IPS-18c (cell line): ENCODE measurements around the gene MRAP2.
A peak's percentile ranks its signal among the peaks of the same experiment; 100 is the strongest.

Experiments
- H3K4me3 ChIP-seq: 2 replicates; pipeline ENCODE4 v1.7.0; 2013; ENCODE audit warnings: low read depth, mild to moderate bottlenecking, low read length, moderate library complexity; ENCODE audit not compliant: insufficient read depth
- H3K9me3 ChIP-seq: one replicate; pipeline ENCODE4 v1.6.1; 2013; ENCODE audit warnings: mild to moderate bottlenecking, low read length, moderate library complexity; ENCODE audit not compliant: control insufficient read depth, insufficient read depth

Gene MRAP2, protein sequence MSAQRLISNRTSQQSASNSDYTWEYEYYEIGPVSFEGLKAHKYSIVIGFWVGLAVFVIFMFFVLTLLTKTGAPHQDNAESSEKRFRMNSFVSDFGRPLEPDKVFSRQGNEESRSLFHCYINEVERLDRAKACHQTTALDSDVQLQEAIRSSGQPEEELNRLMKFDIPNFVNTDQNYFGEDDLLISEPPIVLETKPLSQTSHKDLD

DNA sequence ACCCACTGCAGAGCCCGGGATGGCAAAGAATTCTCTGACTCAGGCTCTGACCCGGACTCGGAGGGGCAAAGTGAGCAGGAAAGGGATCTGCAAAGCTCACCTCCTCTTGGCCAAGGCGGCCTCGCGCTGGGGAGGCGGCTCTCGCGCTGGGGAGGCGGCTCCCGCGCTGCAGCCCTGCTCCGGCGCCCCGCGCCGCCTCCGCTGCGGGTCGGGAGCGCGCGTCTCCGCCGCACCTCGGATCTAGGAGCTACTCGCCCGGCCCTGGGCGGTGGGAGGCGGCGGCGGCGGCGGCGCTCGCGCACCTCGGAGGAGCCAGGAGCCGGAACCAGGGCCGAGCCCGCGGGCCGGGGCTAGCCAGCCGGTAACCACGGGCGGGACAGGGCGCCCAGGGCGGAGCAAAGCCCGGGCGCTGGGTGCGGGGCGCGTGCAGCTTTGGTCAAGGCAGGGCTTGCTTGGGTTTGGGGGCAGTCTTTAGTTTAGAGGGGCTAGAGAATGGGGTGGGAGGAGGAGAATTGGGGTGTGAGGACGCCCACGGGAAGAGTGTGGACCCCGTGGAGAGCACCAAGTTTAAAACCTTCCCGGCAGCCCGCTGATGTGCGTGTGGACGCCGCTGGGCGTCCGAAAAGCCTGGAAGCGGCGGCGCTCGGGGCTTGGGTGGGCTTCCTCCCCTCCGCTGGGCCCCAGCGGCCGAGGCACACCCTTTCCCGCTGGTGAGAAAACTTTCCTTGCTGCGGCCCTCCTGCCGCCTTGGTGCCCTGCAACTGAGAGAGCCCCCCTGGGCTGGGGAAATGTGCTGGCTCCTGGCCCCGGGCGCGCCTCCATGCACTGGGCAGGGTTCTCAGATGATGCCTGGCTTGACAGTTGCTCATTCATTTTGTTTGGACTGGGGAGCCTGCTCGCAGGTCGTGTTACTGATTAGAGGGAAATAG lies at the start of gene MRAP2:
MRAP2 (plus strand) TSS at position 250 of the 929 bp plus-strand sequence. CDS start 21,547 bp downstream, outside the sequence.
- peak within 1 kb of the TSS; percentile 69 for H3K4me3 ChIP-seq
- H3K9me3 ChIP-seq = peaks cover 9% of the 10 kb centered on the region

DNA sequence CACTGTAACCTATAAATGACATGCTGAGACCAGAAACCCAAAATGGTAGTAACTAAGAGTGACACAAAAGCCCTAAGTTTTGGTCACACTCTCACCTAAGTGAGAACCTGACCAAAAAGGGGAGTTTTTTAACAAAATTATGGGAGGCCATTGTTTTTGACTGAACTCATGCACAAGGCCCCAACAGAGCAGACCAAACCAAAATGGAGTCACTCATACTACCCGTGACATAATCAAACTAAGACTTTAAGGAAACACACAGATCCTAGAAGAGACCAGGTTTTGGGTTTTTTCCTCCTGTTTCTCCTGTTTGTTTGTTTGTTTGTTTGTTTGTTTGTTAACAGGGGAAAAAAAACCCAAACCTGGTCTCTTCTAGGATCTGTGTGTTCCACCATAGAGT lies 49.2 kb upstream of the MRAP2 start:
- H3K4me3 ChIP-seq = no peak overlapping the region
- H3K9me3 ChIP-seq = no peaks in the 10 kb centered on the region

DNA sequence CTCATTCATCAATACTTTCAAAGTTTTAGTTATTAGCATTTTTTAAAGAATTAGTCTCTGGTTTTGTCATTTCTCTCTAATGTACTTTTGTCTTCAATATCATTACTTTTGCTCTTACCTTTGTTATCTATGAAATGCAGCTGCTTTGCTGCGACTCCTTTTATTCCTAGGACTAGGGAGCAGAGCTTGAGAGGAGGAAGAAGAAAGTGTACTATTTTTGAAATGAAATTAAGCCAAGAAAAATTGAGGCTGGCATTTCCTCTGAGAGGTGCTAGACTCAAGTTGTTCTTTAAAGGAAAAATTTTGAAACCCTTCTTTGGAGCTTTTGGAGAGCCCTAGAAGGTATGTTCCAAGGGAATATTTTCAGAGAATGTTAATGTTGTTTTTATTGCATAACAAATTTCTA lies 48.3 kb upstream of the MRAP2 start:
- no peak overlapping the region for H3K4me3 ChIP-seq
- no peaks in the 10 kb centered on the region for H3K9me3 ChIP-seq

DNA sequence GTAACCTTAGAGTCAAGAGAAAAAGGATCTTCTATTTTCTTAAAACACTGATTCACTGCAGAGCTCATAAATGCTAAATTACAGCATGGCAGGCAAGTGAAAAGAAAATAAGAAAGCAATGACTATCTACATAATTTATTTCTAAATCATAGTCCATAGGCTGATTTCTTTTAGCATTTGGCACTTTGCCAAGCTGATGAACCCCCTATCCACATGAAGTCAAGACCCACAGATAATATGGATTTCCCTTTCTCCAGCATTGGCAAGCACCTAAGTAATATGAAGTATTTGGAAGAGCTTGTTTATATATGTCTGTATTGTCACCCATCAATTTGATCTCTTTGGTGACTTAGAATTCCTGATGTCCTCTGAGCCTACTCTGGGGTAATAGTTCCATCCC lies 47.9 kb upstream of the MRAP2 start:
- no peak overlapping the region for H3K4me3 ChIP-seq
- H3K9me3 ChIP-seq = no peaks in the 10 kb centered on the region

DNA sequence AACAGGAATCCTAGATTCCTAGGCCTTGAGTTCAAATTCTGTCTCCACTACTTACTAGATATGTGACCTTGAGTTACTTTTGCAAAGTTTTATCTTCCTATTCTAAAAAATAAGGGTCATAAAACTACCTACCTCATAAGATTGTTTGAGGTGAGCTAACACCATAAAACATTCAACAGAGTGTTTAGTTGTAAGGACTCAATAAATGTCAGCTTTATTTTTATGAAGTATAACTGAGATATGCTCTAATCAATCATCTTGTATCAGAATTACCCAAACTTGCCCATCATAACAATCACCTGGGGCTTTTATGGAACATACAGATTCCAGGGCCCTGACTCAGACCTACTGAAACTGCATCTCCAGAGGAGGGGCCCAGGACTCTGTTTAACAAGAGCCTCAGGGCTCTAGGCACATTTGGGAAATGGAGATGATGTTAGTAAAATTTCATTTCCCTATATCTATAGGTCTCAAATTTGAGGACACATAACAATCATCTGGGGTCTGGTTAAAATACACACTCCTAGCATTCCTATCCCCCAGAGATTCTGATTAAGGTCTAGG lies 35.5 kb upstream of the MRAP2 start:
- H3K9me3 ChIP-seq = no peaks in the 10 kb centered on the region
- no peak overlapping the region for H3K4me3 ChIP-seq

DNA sequence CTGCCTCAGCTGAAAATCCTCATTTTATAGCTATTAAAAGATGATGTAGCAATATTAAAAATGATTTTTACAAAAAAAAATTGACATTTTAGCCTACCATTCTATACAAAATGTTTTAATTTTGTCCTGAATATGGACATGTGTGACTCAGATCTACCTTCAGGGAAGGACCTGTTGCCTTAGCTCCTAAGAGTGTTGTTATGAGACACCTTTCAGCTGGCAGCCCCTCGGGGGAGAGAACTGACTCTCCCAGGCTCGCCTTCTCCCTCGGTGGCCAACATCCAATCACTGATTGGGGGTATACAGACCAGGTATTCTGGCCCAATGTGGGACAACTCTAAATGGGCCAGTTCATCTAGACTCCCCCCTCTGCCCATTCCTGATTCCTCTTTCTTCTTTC lies 32.5 kb upstream of the MRAP2 start:
- no peaks in the 10 kb centered on the region for H3K9me3 ChIP-seq
- no peak overlapping the region for H3K4me3 ChIP-seq

DNA sequence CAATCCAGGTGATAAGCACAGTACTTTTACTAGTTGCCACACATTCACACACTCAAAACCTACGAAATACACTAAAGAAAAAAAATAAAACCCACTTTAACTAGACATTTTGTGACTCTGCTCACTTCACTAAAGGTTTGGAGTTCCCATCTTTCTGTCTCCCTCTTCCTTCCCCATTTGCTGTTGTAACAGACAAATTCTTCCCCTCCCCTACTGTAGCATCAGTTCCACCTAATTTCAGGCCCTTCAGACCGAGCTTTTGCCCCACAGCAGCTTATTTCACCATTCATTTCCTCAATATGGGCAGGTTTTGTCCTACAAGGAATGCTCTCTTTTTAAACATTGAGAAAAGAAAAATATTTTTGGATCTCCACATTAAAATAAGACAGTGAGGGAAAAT lies 31.3 kb upstream of the MRAP2 start:
- no peaks in the 10 kb centered on the region for H3K9me3 ChIP-seq

DNA sequence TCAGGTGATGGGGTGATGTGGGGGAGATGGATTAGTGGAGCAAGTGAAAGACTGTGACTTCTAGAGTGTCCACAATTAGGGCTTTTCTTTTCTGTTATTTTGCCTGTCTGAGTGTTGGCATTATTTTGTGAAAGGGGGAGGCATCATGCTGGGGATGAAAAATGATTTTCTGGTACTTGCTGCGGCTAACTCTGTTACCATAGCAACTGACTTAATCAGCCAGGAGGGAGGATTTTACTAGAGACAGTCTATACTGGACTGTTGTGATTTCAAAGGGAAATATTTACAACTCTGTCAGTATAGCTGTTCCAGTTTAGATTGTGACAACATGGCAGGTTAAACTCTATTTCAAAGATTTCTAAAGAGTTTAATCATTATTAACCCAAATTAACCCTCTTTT lies 30.4 kb upstream of the MRAP2 start:
- no peaks in the 10 kb centered on the region for H3K9me3 ChIP-seq

More for the DNA sequence above, 31.3 kb upstream of the MRAP2 start:
- H3K4me3 ChIP-seq = no peak overlapping the region

DNA sequence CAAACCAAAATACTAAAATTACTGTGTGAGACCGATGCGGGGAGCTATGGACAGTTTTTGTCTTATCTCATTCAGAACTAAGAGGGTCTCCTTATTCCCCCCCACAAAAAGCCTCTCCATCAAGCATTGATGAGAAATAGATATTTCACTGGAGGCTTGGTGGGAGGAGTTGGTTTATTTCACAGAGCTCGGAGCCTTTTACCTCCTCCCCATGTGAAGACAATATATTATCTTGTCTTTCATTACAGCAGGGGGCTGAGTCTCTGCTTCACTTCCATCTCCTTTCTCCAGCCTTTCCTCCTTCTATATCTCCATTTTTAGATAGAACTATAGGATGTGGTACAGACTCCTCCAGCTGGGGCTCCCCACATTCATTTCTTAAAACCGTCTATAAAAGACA lies 29.9 kb upstream of the MRAP2 start:
- Histone ChIP-seq H3K9me3 (no peaks in the 10 kb centered on the region), H3K4me3 (no peak overlapping the region)

More for the DNA sequence above, 30.4 kb upstream of the MRAP2 start:
- no peak overlapping the region for H3K4me3 ChIP-seq

DNA sequence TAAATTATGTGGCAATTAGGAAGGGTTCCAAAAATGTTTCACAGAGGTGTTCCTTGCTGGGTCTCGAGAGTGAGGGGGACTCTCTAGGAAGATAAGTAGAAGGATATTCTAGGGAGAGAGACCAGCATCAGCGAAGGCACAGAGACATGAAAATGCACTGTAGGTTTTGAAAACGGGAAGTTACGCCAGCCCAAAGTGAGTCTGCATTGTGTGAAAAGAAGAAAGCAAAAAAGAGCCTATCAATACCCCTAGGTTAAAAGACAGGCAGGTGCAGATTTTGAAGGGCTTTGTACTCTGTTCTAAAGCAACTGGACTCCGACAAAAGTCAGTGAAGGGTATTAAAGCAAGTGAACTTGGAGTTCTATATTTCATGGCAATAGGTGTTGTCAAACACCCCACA lies 25.7 kb upstream of the MRAP2 start:
- Histone ChIP-seq H3K9me3 (no peaks in the 10 kb centered on the region), H3K4me3 (no peak overlapping the region)

DNA sequence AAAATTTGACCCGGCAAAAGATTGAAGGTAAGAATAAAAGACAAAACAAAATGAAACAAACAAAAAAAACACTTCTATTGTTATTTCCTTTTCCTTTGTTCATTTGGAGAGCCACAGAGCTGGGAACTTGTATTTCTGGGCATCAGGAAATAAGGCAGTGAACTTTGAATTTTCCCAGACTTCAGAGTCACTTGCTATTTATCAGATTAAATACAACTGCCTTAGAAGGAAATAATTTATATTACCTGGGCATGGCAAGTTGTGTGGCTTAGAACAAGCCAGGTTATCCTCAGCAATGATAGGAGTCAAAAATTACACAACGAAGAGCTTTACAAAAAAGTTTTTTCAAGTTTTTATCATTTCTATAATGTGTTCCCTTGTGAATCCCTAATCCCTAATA lies 20.2 kb upstream of the MRAP2 start:
- no peak overlapping the region for H3K4me3 ChIP-seq
- no peaks in the 10 kb centered on the region for H3K9me3 ChIP-seq

DNA sequence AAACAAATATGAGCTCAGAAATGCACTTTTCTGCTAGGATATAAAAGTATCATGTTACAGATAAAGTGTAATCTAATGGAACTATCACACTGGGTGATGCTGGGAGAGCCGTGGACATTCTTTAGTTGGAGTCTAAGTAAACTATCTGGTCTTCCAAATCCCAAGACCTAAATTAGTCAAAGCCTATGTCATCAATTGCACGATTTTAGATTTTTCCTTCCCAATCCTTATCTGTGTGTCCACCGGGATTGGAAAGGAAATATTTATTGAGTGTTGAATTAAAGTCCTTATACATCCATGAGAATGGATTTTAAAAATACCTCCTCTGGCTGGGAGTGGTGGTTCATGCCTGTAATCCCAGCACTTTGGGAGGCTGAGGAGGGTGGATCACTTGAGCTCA lies 19.6 kb upstream of the MRAP2 start:
- no peaks in the 10 kb centered on the region for H3K9me3 ChIP-seq

DNA sequence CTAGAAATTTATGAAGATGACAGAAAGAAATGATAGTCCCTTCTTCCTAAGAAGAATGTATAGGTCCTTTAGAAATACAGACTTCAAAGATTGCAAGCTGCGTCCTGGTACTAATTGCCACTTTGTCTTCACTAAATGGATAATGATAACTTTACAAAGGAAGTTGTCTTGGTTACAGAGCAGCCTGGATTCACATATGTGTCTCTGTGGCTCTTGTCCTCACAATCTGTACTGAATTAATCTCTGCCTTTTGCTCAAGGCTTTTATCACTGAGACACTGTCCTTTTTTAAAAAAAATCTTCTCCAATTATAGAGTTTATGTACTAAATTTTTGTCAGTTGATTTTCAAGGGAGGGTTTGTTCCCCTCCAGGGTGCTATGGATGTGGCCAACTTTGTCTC lies 17.5 kb upstream of the MRAP2 start:
- H3K9me3 ChIP-seq = no peaks in the 10 kb centered on the region

More for the DNA sequence above, 19.6 kb upstream of the MRAP2 start:
- H3K4me3 ChIP-seq = no peak overlapping the region

DNA sequence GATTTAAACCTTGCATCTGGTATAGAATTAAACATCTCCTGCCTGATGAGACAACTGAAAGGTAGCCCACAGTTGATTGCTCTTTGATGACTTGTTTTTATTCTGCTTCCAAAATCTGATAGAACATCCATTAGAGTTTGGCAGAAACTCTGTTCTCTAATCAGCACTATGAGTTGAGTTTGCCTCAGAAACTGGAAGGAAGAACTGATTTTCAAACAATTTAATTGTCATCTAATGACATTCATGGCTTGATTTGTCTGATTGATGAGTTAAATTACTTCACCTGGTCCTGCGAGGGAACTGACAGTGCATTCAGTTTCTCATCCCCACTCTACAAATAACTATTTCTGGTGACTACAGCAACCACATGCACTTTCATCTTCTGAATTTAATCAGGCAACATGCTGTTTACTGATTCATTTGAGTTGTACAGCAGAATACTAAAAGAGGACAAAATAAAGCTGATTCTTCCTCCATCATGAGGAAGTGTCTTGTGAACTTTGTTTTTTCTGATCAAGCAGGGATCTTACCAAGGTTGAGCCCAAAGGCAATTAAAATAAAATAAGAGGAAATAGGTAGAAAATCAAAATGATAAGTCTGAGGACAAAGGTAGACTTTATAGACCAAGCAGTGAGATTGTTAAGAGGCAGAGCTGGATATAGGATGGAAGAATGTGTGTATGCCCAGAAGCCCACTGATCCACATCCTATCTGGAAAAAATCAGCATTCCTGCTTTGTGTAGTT lies 15.7 kb upstream of the MRAP2 start:
- Histone ChIP-seq H3K4me3 (no peak overlapping the region), H3K9me3 (no peaks in the 10 kb centered on the region)

More for the DNA sequence above, 17.5 kb upstream of the MRAP2 start:
- H3K4me3 ChIP-seq = no peak overlapping the region

DNA sequence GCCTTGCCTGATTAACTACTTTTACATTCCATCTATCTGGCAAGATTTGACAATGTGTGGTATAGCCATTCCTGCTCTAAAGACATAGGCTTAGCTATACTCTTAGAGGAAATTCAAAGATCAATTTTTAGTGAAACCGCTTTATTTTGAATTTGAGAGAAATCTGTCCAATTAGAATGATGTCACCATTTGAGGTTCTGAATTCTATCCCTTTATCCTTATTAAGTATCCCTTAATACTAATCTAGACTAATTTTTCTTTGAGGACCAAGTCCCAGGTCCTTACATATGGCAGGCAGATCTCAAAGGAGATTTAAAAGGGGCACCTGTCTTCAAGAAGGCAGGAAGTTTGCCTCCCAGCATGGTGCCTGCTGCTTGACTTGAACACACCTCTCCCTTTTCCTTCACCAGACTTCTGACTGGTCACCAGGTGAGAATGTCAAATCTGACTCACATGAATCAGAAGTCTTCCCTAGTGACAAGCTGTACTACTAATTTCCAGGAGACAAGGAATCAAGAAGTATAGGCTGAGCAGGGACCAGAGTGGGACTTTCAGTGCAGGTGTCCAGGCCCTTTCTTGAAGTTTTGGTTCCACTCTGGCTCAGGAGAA lies 15.0 kb upstream of the MRAP2 start:
- Histone ChIP-seq H3K4me3 (no peak overlapping the region), H3K9me3 (no peaks in the 10 kb centered on the region)

DNA sequence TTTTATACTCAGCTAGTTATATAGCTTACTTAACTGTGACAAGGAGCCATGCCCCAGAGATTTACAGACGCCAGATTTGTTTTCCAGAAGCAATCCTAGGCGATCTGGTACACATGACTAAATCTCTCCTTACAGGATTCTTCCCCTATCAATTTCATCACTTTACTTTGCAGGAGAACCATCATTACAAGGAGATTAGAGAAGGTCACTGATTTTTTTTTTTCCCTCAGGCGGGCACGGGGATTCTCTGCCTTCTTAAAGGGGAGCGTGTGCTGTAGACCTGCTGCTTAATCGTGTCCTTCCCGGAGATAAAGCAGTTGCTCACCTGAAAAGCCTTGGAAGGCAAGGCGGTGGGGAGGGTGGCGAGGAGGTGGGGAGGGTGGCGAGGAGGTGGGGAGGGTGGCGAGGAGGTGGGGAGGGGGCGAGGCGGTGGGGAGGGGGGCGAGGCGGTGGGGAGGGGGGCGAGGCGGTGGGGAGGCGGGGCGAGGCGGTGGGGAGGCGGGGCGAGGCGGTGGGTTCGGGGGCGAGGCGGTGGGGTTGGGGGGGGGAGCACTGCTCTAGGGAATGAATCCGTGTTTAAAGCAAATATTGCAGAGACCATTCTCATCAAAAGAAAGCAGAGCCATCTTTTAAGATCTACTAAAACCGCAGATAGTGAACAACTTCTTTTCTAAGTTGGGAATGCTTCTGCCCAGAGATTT lies 14.3 kb upstream of the MRAP2 start:
- no peak overlapping the region for H3K4me3 ChIP-seq
- H3K9me3 ChIP-seq = no peaks in the 10 kb centered on the region

DNA sequence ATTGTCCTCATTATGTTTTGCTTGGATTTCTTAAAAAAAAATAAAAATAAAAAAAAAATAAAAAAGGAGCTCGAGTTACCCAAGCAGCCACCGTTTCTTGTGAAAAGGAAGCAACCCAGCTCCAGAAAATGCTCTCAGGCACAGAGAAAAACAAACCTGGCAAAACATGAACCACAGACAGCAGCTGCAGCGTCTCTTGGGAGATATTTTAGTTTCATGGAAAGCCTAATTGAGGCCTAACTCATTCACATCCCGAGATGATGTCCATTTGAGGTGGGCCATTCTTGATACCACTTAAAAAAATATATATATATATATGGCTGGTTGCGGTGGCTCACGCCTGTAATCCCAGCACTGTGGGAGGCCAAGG lies 13.7 kb upstream of the MRAP2 start:
- Histone ChIP-seq H3K9me3 (no peaks in the 10 kb centered on the region), H3K4me3 (no peak overlapping the region)
